Kidney (tissue), 14 donors: ENCODE measurements around the gene TNFAIP8. TPM values are rescaled to one million over a fixed set of nuclear protein-coding genes. Genes with fewer than 3 reads are reported as not detected.

Experiments used
- DNase-seq, 5 donors: peaks; one replicate each; pipeline ENCODE4 v3.0.0-alpha.2; 2013 to 2020
- FAIRE-seq: peaks from 2 replicates; lab custom pipeline; 2012; peaks lifted over from hg19 to GRCh38; lab: Jason Lieb, UNC
- H3K27ac ChIP-seq, 2 donors: one replicate each; pipeline ENCODE4 v1.7.0; 2013; ENCODE audit warnings: low read depth in 2 of 2, low read length in 2 of 2, inconsistent platforms in 1 of 2
- H3K27me3 ChIP-seq: one replicate; pipeline ENCODE4 v1.7.1; 2013; ENCODE audit warnings: low read length, inconsistent platforms; ENCODE audit not compliant: control insufficient read depth, insufficient read depth
- H3K36me3 ChIP-seq, 3 donors: one replicate each; pipeline versions ENCODE4 v1.7.0 to v1.7.1; 2013; ENCODE audit warnings: low read length in 3 of 3, control low read depth in 1 of 3, inconsistent platforms in 1 of 3; ENCODE audit not compliant: insufficient read depth in 3 of 3, control insufficient read depth in 2 of 3
- H3K4me1 ChIP-seq, 3 donors: one replicate each; pipeline versions ENCODE4 v1.7.0 to v1.7.1; 2013; ENCODE audit warnings: low read length in 3 of 3, inconsistent platforms in 1 of 3, low read depth in 1 of 3; ENCODE audit not compliant: control insufficient read depth in 2 of 3, insufficient read depth in 2 of 3
- H3K4me3 ChIP-seq, 3 donors: one replicate each; pipeline versions ENCODE4 v1.7.0 to v1.8.1; 2013; ENCODE audit warnings: low read length in 3 of 3, control low read depth in 1 of 3, inconsistent platforms in 1 of 3
- H3K9ac ChIP-seq, 3 donors: one replicate each; pipeline versions ENCODE4 v1.7.0 to v1.7.1; 2013; ENCODE audit warnings: low read length in 3 of 3, control low read depth in 1 of 3, inconsistent platforms in 1 of 3
- H3K9me3 ChIP-seq, 3 donors: one replicate each; pipeline versions ENCODE4 v1.7.0 to v1.7.1; 2013; ENCODE audit warnings: low read length in 3 of 3, control low read depth in 1 of 3, inconsistent platforms in 1 of 3; ENCODE audit not compliant: control insufficient read depth in 2 of 3, insufficient read depth in 1 of 3
- CTCF ChIP-seq: IDR thresholded peaks from 3 replicates; pipeline ENCODE4 v1.5.1; 2012; ENCODE audit warnings: mild to moderate bottlenecking, moderate library complexity, borderline replicate concordance; ENCODE audit not compliant: insufficient read depth; ENCODE audit errors: extremely low read depth
- intact Hi-C: fragments of 100-400 bp; cut with DNase I; formaldehyde crosslinking; loops from one replicate; pipeline ENCODE4 v1.11.1; 2022
- polyA plus RNA-seq: library from polyadenylated mRNA; stranded (reverse); fragments of 350-450 nt; fragmentation: Illumina TruSeq; extraction: RNeasy Lipid Tissue Mini Kit (QIAGEN cat#74804); gene quantifications from one replicate; pipeline ENCODE4 v1.2.3, GENCODE V29; 2014; ENCODE audit warnings: low read depth, low replicate concordance; ENCODE audit not compliant: insufficient read depth
- total RNA-seq: library from RNA; stranded (reverse); fragmentation: NEBNext Ultra II Directional; extraction: Animal tissue kit (Norgen Biotek cat#: 25700); gene quantifications from one replicate; pipeline ENCODE4 v1.2.1, GENCODE V29; 2021
- donor health status: control.
- donor health status: control.
- donor health status: control.
- donor health status: control.
- donor health status: control.
- donor health status: DM: yes; HTN: yes; CAD: no.
- donor health status: Normal renal cell carcinoma (clear cell type).

Gene TNFAIP8
- total and polyA plus RNA-seq, 2 donors from 2014 or later, result 13.3 to 41.5 TPM

DNA sequence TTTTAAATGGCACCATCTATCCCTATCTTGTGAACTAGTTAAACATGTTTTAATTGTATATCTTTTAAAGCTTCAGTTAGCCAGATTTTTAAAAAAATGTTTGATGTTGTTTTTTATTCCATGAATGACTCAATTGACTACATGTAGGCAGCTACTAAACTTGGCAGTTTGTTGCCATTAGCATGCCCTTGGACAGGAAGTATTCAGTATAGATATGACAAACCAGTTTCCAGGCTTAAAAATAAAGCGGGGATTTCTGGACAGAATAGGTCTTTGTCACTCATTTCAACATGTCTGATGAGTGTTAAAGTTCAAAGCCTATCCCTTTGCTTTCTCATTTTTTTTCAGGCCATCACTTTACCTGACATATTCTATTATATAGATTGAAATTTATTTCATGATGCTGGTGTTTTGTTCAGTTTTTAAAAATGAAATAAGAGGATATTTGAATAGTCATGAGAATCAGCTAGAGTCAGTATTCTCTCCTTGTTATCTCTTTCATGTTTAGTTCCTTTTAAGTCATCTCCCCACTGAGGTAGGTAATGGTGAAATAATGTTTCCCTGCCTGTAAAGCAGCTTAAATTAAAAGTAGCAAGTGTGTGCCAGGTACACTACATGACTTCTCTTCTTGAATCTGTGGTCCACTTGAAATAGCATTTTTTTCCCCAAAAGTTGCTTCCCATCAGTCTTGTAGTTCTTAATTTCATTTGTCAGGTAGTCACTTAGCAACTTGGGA, 11.9 kb downstream of the TNFAIP8 start:
- Histone ChIP-seq H3K4me3 (no peak overlapping the region), H3K27ac (no peak overlapping the region), H3K4me1 (peaks cover 0 to 9% (median 0%) of the 10 kb centered on the region in 3 donors), H3K36me3 (no peaks in the 10 kb centered on the region), H3K27me3 (no peaks in the 10 kb centered on the region), H3K9me3 (no peaks in the 10 kb centered on the region), H3K9ac (no peak overlapping the region)
- no peak for TF ChIP-seq CTCF
- FAIRE-seq (no peak), DNase-seq (no peak)
- intact Hi-C loops, result no loop called here

DNA sequence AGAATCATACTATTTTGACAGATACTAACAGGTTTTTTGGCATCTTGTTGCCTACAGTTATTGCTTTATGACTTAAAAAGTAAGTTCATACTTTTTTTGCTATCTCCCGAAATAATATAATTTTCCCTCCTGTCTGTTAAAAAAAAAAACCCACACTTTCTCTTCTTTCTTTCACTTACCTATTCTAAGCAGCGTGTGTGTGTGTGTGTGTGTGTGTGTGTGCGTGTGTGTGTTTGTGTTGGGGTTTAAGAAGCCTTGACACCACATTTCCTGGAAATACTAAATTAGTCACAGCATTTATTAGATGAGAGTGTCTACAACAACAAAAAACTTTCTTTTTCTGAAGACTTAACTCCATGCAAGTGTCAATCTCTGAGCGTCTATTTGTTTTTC, 12.4 kb downstream of the TNFAIP8 start:
- no peak for FAIRE-seq
- TF ChIP-seq CTCF, result no peak

GRCh38 chr5:119370486-119370885, 14.7 kb downstream of the TNFAIP8 start:
- H3K27ac ChIP-seq, result no peak overlapping the region
- no peaks in the 10 kb centered on the region for H3K9me3 ChIP-seq
- no peaks in the 10 kb centered on the region for H3K36me3 ChIP-seq
- intact Hi-C loops, result no loop called here
- FAIRE-seq (no peak), DNase-seq (no peak)
- H3K27me3 ChIP-seq, result no peaks in the 10 kb centered on the region
- H3K4me3 ChIP-seq, result no peak overlapping the region
- H3K4me1 ChIP-seq, result peaks cover 0 to 9% (median 0%) of the 10 kb centered on the region in 3 donors
- no peak overlapping the region for H3K9ac ChIP-seq
- TF ChIP-seq CTCF, result no peak

More for the DNA sequence above, 12.4 kb downstream of the TNFAIP8 start:
- Histone ChIP-seq H3K4me3 (no peak overlapping the region), H3K36me3 (no peaks in the 10 kb centered on the region), H3K9me3 (no peaks in the 10 kb centered on the region), H3K9ac (no peak overlapping the region), H3K4me1 (peaks cover 0 to 9% (median 0%) of the 10 kb centered on the region in 3 donors), H3K27me3 (no peaks in the 10 kb centered on the region), H3K27ac (no peak overlapping the region)
- DNase-seq, result no peak
- intact Hi-C loops, result no loop called here

- H3K27me3 ChIP-seq, result no peaks in the 10 kb centered on the region
- no peak overlapping the region for H3K27ac ChIP-seq
- no peak for TF ChIP-seq CTCF
- intact Hi-C loops, result no loop called here
- no peaks in the 10 kb centered on the region for H3K36me3 ChIP-seq
- peaks cover 0 to 9% (median 0%) of the 10 kb centered on the region in 3 donors for H3K4me1 ChIP-seq
- no peak for FAIRE-seq
- no peak for DNase-seq
- H3K4me3 ChIP-seq, result no peak overlapping the region
- H3K9ac ChIP-seq, result no peak overlapping the region
- H3K9me3 ChIP-seq, result no peaks in the 10 kb centered on the region
Observed at GRCh38 chr5:119371146-119371545, 15.3 kb downstream of the TNFAIP8 start.
